HepG2 (cell line): ENCODE measurements around the gene PHF13. TPM values are rescaled to one million over a fixed set of nuclear protein-coding genes. Genes with fewer than 3 reads are reported as not detected.

Source experiments
- ARID3A ChIP-seq: IDR thresholded peaks from 2 replicates; pipeline ENCODE4 v1.6.1; 2012; ENCODE audit warnings: low read depth, low read length, improper control_type of control experiment
- DBP ChIP-seq: sonication (generic); formaldehyde crosslinking; IDR thresholded peaks from 2 replicates; pipeline ENCODE4 v1.4.0; 2020; ENCODE audit warnings: missing genetic modification reagents; ENCODE audit errors: not compliant biosample characterization
- FOXK1 ChIP-seq: sonication (generic); formaldehyde crosslinking; IDR thresholded peaks from 2 replicates; pipeline ENCODE4 v1.4.0; 2020; ENCODE audit warnings: low read depth, missing genetic modification reagents, borderline replicate concordance
- HDAC2 ChIP-seq: sonication (generic); formaldehyde crosslinking; IDR thresholded peaks from 2 replicates; pipeline ENCODE4 v1.4.0; 2020; ENCODE audit warnings: missing genetic modification reagents
- MYC ChIP-seq: sonication (generic); formaldehyde crosslinking; IDR thresholded peaks from 2 replicates; pipeline ENCODE4 v1.9.0; 2021; ENCODE audit warnings: missing genetic modification reagents, borderline replicate concordance
- SRY ChIP-seq: sonication (generic); formaldehyde crosslinking; IDR thresholded peaks from 2 replicates; pipeline ENCODE4 v1.8.0; 2022; ENCODE audit warnings: mild to moderate bottlenecking, missing genetic modification reagents
- THAP8 ChIP-seq: sonication (generic); formaldehyde crosslinking; IDR thresholded peaks from 2 replicates; pipeline ENCODE4 v1.5.1; 2020; ENCODE audit warnings: missing genetic modification reagents, mild to moderate bottlenecking, borderline replicate concordance
- ZFP36L1 ChIP-seq: sonication (generic); formaldehyde crosslinking; IDR thresholded peaks from 2 replicates; pipeline ENCODE4 v1.8.0; 2022; ENCODE audit warnings: mild to moderate bottlenecking, missing genetic modification reagents, moderate library complexity
- ZNF138 ChIP-seq: sonication (generic); formaldehyde crosslinking; IDR thresholded peaks from 2 replicates; pipeline ENCODE4 v1.5.0; 2020; ENCODE audit warnings: mild to moderate bottlenecking, low read depth, missing genetic modification reagents
- ZNF329 ChIP-seq: sonication (generic); formaldehyde crosslinking; IDR thresholded peaks from 2 replicates; pipeline ENCODE4 v1.9.0; 2021; ENCODE audit warnings: low read depth, mild to moderate bottlenecking, missing genetic modification reagents
- ZNF350 ChIP-seq: sonication (generic); formaldehyde crosslinking; IDR thresholded peaks from 2 replicates; pipeline ENCODE4 v1.4.0; 2020; ENCODE audit warnings: mild to moderate bottlenecking, low read depth, missing genetic modification reagents, borderline replicate concordance
- ZNF446 ChIP-seq: sonication (generic); formaldehyde crosslinking; IDR thresholded peaks from 2 replicates; pipeline ENCODE4 v1.5.0; 2020; ENCODE audit warnings: mild to moderate bottlenecking, missing genetic modification reagents
- ZNF552 ChIP-seq: sonication (generic); formaldehyde crosslinking; IDR thresholded peaks from 2 replicates; pipeline ENCODE4 v1.9.0; 2022; ENCODE audit warnings: missing genetic modification reagents, mild to moderate bottlenecking, borderline replicate concordance
- ZNF614 ChIP-seq: IDR thresholded peaks from 2 replicates; pipeline ENCODE4 v1.6.1; 2018; ENCODE audit warnings: missing biosample characterization, missing genetic modification reagents, inconsistent platforms, borderline replicate concordance
- ZNF616 ChIP-seq: sonication (generic); formaldehyde crosslinking; IDR thresholded peaks from 2 replicates; pipeline ENCODE4 v1.5.0; 2020; ENCODE audit warnings: low read depth, mild to moderate bottlenecking, missing genetic modification reagents
- ZNF83 ChIP-seq: sonication (generic); formaldehyde crosslinking; IDR thresholded peaks from 2 replicates; pipeline ENCODE4 v1.4.0; 2020; ENCODE audit warnings: missing genetic modification reagents, mild to moderate bottlenecking, borderline replicate concordance
- ZNF879 ChIP-seq: sonication (generic); formaldehyde crosslinking; IDR thresholded peaks from 2 replicates; pipeline ENCODE4 v1.8.1; 2023; ENCODE audit warnings: missing genetic modification reagents
- polyA plus RNA-seq, 8 experiments: library from polyadenylated mRNA; depleted of rRNA in 3 of 8; stranded (reverse) in 7 of 8; unstranded in 1 of 8; fragments of >200 nt; fragmentation: Illumina TruSeq in 4 of 8; extraction: Trizol in 4 of 8; gene quantifications; 2 replicates each; pipeline versions ENCODE4 v1.2.1 to v1.2.3, GENCODE V29; 2011 to 2016; ENCODE audit warnings: low read depth in 4 of 8, missing spikeins in 1 of 8, mixed read lengths in 1 of 8; ENCODE audit not compliant: insufficient read depth in 1 of 8
- total RNA-seq, 5 experiments: library from RNA; depleted of rRNA; stranded (reverse); fragments of >200 nt; fragmentation: Illumina TruSeq; extraction: Trizol; gene quantifications; 2 replicates each; pipeline ENCODE4 v1.2.3, GENCODE V29; 2016; ENCODE audit warnings: low read depth in 1 of 5
- TF ChIP-seq, protein P1 (sequence below): sonication (generic); formaldehyde crosslinking; IDR thresholded peaks from 2 replicates; pipeline ENCODE4 v1.4.0; 2020; ENCODE audit warnings: missing genetic modification reagents, mild to moderate bottlenecking, borderline replicate concordance
- TF ChIP-seq, protein P2 (sequence below): sonication (generic); formaldehyde crosslinking; IDR thresholded peaks from 2 replicates; pipeline ENCODE4 v1.8.0; 2022; ENCODE audit warnings: mild to moderate bottlenecking, missing genetic modification reagents
- TF ChIP-seq, protein P3 (sequence below): sonication (generic); formaldehyde crosslinking; conservative IDR thresholded peaks from 2 replicates; pipeline ENCODE4 v1.4.0; 2020; ENCODE audit warnings: missing genetic modification reagents

The PHF13 gene
- total and polyA plus RNA-seq, 2 of the 13 experiments (the other 11 are each of a cell fraction or from before 2014, with no cell fraction given) = 4.7 to 7.4 TPM

DNA sequence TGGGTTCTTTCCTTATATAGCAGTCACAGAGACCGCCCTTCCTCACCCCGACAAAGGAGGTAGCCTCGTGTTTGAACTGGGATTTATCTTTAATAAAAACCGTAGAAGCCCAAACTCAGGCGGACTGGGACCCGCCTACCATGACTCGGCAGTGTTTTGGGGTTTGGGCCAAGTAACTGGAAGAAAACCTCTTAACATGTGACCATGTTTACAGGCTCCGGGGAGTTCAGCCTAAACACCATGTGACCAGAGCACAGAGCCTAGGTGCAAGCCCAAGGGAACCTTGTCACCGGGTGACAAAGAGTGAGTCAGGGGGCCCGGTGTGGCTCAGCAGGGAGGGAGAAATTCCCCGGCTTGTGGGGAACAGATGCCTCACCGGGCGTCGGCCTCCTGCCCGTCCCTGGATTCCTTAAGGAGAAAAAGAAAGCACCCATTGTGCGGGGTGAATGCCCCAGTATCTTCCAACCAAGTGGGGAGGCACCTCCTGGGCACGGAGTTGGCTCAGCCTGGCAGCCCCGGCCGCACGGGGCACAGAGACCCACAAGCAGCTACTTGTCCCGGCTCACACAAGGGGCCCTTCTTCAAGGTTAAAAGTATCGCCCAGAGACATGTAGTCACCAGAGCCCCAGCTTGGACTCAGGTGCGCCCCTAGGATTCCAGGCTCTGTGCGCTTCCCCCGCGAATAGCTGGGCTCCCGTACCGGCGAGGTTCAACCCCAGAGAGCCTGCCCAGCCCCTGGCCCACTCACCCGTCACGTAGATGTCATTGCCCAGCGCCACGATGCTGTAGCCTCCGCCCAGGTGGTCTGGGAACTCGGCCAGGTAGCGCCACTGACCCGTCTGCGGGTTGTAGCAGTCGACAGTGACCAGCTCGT, 12.2 kb upstream of the PHF13 start (continued):
- no peak for TF ChIP-seq ARID3A
- TF ChIP-seq ZNF616 (CRISPR knock-in tag) = no peak
- TF ChIP-seq ZNF329 (CRISPR knock-in tag) = no peak
- TF ChIP-seq, protein P1, sequence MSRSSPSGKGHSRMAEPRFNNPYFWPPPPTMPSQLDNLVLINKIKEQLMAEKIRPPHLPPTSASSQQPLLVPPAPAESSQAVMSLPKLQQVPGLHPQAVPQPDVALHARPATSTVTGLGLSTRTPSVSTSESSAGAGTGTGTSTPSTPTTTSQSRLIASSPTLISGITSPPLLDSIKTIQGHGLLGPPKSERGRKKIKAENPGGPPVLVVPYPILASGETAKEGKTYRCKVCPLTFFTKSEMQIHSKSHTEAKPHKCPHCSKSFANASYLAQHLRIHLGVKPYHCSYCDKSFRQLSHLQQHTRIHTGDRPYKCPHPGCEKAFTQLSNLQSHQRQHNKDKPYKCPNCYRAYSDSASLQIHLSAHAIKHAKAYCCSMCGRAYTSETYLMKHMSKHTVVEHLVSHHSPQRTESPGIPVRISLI (CRISPR knock-in tag) = no peak
- TF ChIP-seq ZNF879 (CRISPR knock-in tag) = no peak
- TF ChIP-seq ZNF350 (CRISPR knock-in tag) = peak; percentile 31; the same call in 1 of the 2 replicates
- peak; percentile 42 for TF ChIP-seq HDAC2 (CRISPR knock-in tag)
- TF ChIP-seq ZNF446 (CRISPR knock-in tag) = peak; percentile 60; the same call in 1 of the 2 replicates
- no peak for TF ChIP-seq DBP (CRISPR knock-in tag)
- no peak for TF ChIP-seq ZNF138 (CRISPR knock-in tag)
- TF ChIP-seq FOXK1 (CRISPR knock-in tag) = peak; percentile 89; the same call in 1 of the 2 replicates
- TF ChIP-seq, protein P2, sequence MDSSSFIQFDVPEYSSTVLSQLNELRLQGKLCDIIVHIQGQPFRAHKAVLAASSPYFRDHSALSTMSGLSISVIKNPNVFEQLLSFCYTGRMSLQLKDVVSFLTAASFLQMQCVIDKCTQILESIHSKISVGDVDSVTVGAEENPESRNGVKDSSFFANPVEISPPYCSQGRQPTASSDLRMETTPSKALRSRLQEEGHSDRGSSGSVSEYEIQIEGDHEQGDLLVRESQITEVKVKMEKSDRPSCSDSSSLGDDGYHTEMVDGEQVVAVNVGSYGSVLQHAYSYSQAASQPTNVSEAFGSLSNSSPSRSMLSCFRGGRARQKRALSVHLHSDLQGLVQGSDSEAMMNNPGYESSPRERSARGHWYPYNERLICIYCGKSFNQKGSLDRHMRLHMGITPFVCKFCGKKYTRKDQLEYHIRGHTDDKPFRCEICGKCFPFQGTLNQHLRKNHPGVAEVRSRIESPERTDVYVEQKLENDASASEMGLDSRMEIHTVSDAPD (CRISPR knock-in tag) = no peak
- TF ChIP-seq, protein P3, sequence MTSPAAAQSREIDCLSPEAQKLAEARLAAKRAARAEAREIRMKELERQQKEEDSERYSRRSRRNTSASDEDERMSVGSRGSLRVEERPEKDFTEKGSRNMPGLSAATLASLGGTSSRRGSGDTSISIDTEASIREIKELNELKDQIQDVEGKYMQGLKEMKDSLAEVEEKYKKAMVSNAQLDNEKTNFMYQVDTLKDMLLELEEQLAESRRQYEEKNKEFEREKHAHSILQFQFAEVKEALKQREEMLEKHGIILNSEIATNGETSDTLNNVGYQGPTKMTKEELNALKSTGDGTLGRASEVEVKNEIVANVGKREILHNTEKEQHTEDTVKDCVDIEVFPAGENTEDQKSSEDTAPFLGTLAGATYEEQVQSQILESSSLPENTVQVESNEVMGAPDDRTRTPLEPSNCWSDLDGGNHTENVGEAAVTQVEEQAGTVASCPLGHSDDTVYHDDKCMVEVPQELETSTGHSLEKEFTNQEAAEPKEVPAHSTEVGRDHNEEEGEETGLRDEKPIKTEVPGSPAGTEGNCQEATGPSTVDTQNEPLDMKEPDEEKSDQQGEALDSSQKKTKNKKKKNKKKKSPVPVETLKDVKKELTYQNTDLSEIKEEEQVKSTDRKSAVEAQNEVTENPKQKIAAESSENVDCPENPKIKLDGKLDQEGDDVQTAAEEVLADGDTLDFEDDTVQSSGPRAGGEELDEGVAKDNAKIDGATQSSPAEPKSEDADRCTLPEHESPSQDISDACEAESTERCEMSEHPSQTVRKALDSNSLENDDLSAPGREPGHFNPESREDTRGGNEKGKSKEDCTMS (CRISPR knock-in tag) = no peak
- no peak for TF ChIP-seq ZFP36L1 (CRISPR knock-in tag)
- no peak for TF ChIP-seq ZNF552
- TF ChIP-seq ZNF614 (CRISPR knock-in tag) = no peak
- no peak for TF ChIP-seq THAP8 (CRISPR knock-in tag)
- TF ChIP-seq MYC = no peak; the same call in 1 of the 2 replicates
- TF ChIP-seq SRY (CRISPR knock-in tag) = no peak
- no peak for TF ChIP-seq ZNF83
